IMR-90 (cell line): Measurements from ENCODE around the gene RHO. TPM values are rescaled to one million over a fixed set of nuclear protein-coding genes. Genes with fewer than 3 reads are reported as not detected.

Experiments
- ATAC-seq: fragments of 200-7000 bp; cut with Tn5 transposase; 2 replicates; pipeline ENCODE4 v1.9.1; 2020; ENCODE audit warnings: low read depth, mild to moderate bottlenecking, moderate library complexity
- BruUV-seq: library from RNA; stranded (reverse); fragments of 400-500 nt; replicated peaks from 2 replicates; lab custom pipeline; 2021; lab: Mats Ljungman, UMichigan
- CTCF ChIA-PET: fragments of 300-600 bp; formaldehyde crosslinking; extraction: SDS; loops from one replicate; lab custom pipeline; 2021; ENCODE audit warnings: antibody characterized with exemption; lab: Yijun Ruan, JAX
- POLR2A ChIA-PET: fragments of 300-600 bp; sonication (Branson Sonifier 250); formaldehyde crosslinking; loops from one replicate; lab custom pipeline; 2022; ENCODE audit warnings: antibody characterized with exemption; ENCODE audit not compliant: unreplicated experiment; lab: Charles Lee
- DNase-seq: peaks from one replicate; pipeline ENCODE4 v3.0.0; 2013
- H2AFZ ChIP-seq: replicated peaks from 2 replicates; pipeline ENCODE3; 2013; ENCODE audit warnings: low read length, mild to moderate bottlenecking; ENCODE audit not compliant: poor library complexity
- H2AK5ac ChIP-seq: 2 replicates; pipeline ENCODE4 v1.6.1; 2013; ENCODE audit warnings: low read depth, low read length, inconsistent platforms
- H2AK9ac ChIP-seq: replicated peaks from 2 replicates; pipeline ENCODE3; 2013; ENCODE audit warnings: mild to moderate bottlenecking, low read depth, low read length, moderate library complexity; ENCODE audit not compliant: poor library complexity
- H2BK120ac ChIP-seq: 2 replicates; pipeline ENCODE4 v1.6.1; 2013; ENCODE audit warnings: low read depth, low read length, inconsistent platforms
- H2BK15ac ChIP-seq: 3 replicates; pipeline ENCODE4 v1.6.1; 2013; ENCODE audit warnings: low read depth, low read length, inconsistent platforms
- H2BK20ac ChIP-seq: 2 replicates; pipeline ENCODE4 v1.6.1; 2013; ENCODE audit warnings: low read depth, mild to moderate bottlenecking, inconsistent platforms, low read length, moderate library complexity
- H2BK5ac ChIP-seq: 2 replicates; pipeline ENCODE4 v1.6.1; 2013; ENCODE audit warnings: mild to moderate bottlenecking, low read depth, low read length, inconsistent platforms; ENCODE audit not compliant: poor library complexity, severe bottlenecking
- H3K14ac ChIP-seq: replicated peaks from 2 replicates; pipeline ENCODE4 v1.6.1; 2013; ENCODE audit warnings: low read depth, low read length, inconsistent platforms
- H3K18ac ChIP-seq: 2 replicates; pipeline ENCODE4 v1.6.1; 2013; ENCODE audit warnings: low read depth, low read length, control low read depth
- H3K23ac ChIP-seq: 2 replicates; pipeline ENCODE4 v1.6.1; 2013; ENCODE audit warnings: low read depth, low read length, inconsistent platforms
- H3K27ac ChIP-seq: 2 replicates; pipeline ENCODE4 v1.5.1; 2013; ENCODE audit warnings: mild to moderate bottlenecking, control low read depth, low read length; ENCODE audit not compliant: insufficient read depth
- H3K27me3 ChIP-seq: 2 replicates; pipeline ENCODE4 v1.6.1; 2013; ENCODE audit warnings: low read length; ENCODE audit not compliant: control insufficient read depth, insufficient read depth
- H3K36me3 ChIP-seq: 2 replicates; pipeline ENCODE4 v1.6.1; 2013; ENCODE audit warnings: low read length, mixed read lengths; ENCODE audit not compliant: control insufficient read depth, insufficient read depth
- H3K4ac ChIP-seq: 2 replicates; pipeline ENCODE4 v1.6.1; 2013; ENCODE audit warnings: low read depth, low read length, inconsistent platforms
- H3K4me1 ChIP-seq: 2 replicates; pipeline ENCODE4 v1.6.1; 2013; ENCODE audit warnings: low read length, mixed read lengths; ENCODE audit not compliant: control insufficient read depth, insufficient read depth
- H3K4me2 ChIP-seq: 2 replicates; pipeline ENCODE4 v1.6.1; 2013; ENCODE audit warnings: low read depth, mild to moderate bottlenecking, control low read depth, low read length, moderate library complexity
- H3K4me3 ChIP-seq: 2 replicates; pipeline ENCODE4 v1.5.1; 2013; ENCODE audit warnings: low read depth, mild to moderate bottlenecking, control low read depth, low read length, moderate library complexity; ENCODE audit not compliant: insufficient read depth
- H3K56ac ChIP-seq: 2 replicates; pipeline ENCODE4 v1.6.1; 2013; ENCODE audit warnings: low read length, inconsistent platforms; ENCODE audit not compliant: insufficient read depth; ENCODE audit errors: extremely low read depth
- H3K79me1 ChIP-seq, 2 experiments: 2 replicates each; pipeline ENCODE4 v1.6.1; 2013; ENCODE audit warnings: low read length in 2 of 2, inconsistent platforms in 1 of 2, low read depth in 1 of 2
- H3K9ac ChIP-seq: 2 replicates; pipeline ENCODE4 v1.6.1; 2013; ENCODE audit warnings: low read depth, low read length, control low read depth
- H3K9me1 ChIP-seq: 2 replicates; pipeline ENCODE4 v1.6.1; 2013; ENCODE audit warnings: low read length, inconsistent platforms; ENCODE audit not compliant: insufficient read depth
- H3K9me3 ChIP-seq: 2 replicates; pipeline ENCODE4 v1.6.1; 2013; ENCODE audit warnings: low read length; ENCODE audit not compliant: control insufficient read depth, insufficient read depth
- H4K20me1 ChIP-seq: 2 replicates; pipeline ENCODE4 v1.6.1; 2013; ENCODE audit warnings: low read length, inconsistent platforms; ENCODE audit not compliant: insufficient read depth
- H4K5ac ChIP-seq: 2 replicates; pipeline ENCODE4 v1.6.1; 2013; ENCODE audit warnings: mild to moderate bottlenecking, low read depth, low read length, control low read depth
- H4K8ac ChIP-seq, 2 experiments: 2 replicates each; pipeline ENCODE4 v1.6.1; 2013; ENCODE audit warnings: low read depth in 2 of 2, low read length in 2 of 2, control low read depth in 1 of 2, inconsistent platforms in 1 of 2
- H4K91ac ChIP-seq: 2 replicates; pipeline ENCODE4 v1.6.1; 2013; ENCODE audit warnings: low read depth, low read length, inconsistent platforms; ENCODE audit not compliant: insufficient read depth
- BHLHE40 ChIP-seq: fragments of 150-350 bp; IDR thresholded peaks from 2 replicates; pipeline ENCODE4 v1.6.1; 2016; ENCODE audit warnings: mild to moderate bottlenecking, low read depth, low read length
- CEBPB ChIP-seq: IDR thresholded peaks from 2 replicates; pipeline ENCODE4 v1.6.1; 2012; ENCODE audit warnings: low read depth, low read length, improper control_type of control experiment
- CHD1 ChIP-seq: IDR thresholded peaks from 2 replicates; pipeline ENCODE4 v1.6.1; 2012; ENCODE audit warnings: low read depth, low read length, improper control_type of control experiment
- CTCF ChIP-seq: conservative IDR thresholded peaks from 2 replicates; pipeline ENCODE4 v1.5.1; 2012; ENCODE audit warnings: mild to moderate bottlenecking, low read depth, low read length, improper control_type of control experiment
- ELK1 ChIP-seq: fragments of 150-350 bp; IDR thresholded peaks from 2 replicates; pipeline ENCODE4 v1.6.1; 2016; ENCODE audit warnings: low read depth, mild to moderate bottlenecking, low read length, moderate library complexity, borderline replicate concordance
- FOS ChIP-seq: fragments of 150-350 bp; IDR thresholded peaks from 2 replicates; pipeline ENCODE4 v1.6.1; 2016; ENCODE audit warnings: low read depth, low read length
- MAFK ChIP-seq: IDR thresholded peaks from 2 replicates; pipeline ENCODE4 v1.6.1; 2012; ENCODE audit warnings: low read depth, low read length, improper control_type of control experiment
- MAZ ChIP-seq: IDR thresholded peaks from 2 replicates; pipeline ENCODE4 v1.6.1; 2012; ENCODE audit warnings: low read depth, mild to moderate bottlenecking, low read length, improper control_type of control experiment, moderate library complexity, borderline replicate concordance
- MXI1 ChIP-seq: IDR thresholded peaks from 2 replicates; pipeline ENCODE4 v1.6.1; 2012; ENCODE audit warnings: low read depth, mild to moderate bottlenecking, low read length, moderate library complexity, borderline replicate concordance
- NFE2L2 ChIP-seq: fragments of 150-350 bp; IDR thresholded peaks from 2 replicates; pipeline ENCODE4 v1.6.1; 2016; ENCODE audit warnings: low read depth, mild to moderate bottlenecking, low read length
- POLR2A ChIP-seq: IDR thresholded peaks from 2 replicates; pipeline ENCODE4 v1.6.1; 2012; ENCODE audit warnings: mild to moderate bottlenecking, low read depth, low read length
- RAD21 ChIP-seq: IDR thresholded peaks from 2 replicates; pipeline ENCODE4 v1.6.1; 2012; ENCODE audit warnings: low read length, improper control_type of control experiment
- RCOR1 ChIP-seq: IDR thresholded peaks from 2 replicates; pipeline ENCODE4 v1.6.1; 2012; ENCODE audit warnings: mild to moderate bottlenecking, low read length, improper control_type of control experiment; ENCODE audit not compliant: insufficient replicate concordance
- RFX5 ChIP-seq: IDR thresholded peaks from 2 replicates; pipeline ENCODE4 v1.8.0; 2012; ENCODE audit warnings: low read depth, mild to moderate bottlenecking, low read length, moderate library complexity
- SMC3 ChIP-seq: fragments of 150-350 bp; IDR thresholded peaks from 2 replicates; pipeline ENCODE4 v1.6.1; 2016; ENCODE audit warnings: low read depth, mild to moderate bottlenecking, antibody characterized with exemption, low read length, moderate library complexity
- USF2 ChIP-seq: fragments of 150-350 bp; IDR thresholded peaks from 2 replicates; pipeline ENCODE4 v1.6.1; 2017; ENCODE audit warnings: mild to moderate bottlenecking, antibody characterized with exemption, low read length, low read depth
- WGBS, 2 experiments: methylation state at CpG; one replicate each; pipeline versions ENCODE4 v1.1.5 to v1.1.7; 2013; ENCODE audit warnings: missing lambda C conversion rate in 2 of 2; ENCODE audit not compliant: insufficient read length in 1 of 2; ENCODE audit errors: extremely low coverage in 2 of 2; 5-methylcytosine and 5-hydroxymethylcytosine counted together
- dilution Hi-C: fragments of 300-500 bp; cut with HindIII; formaldehyde crosslinking; loops from one replicate; pipeline ENCODE4 v1.14.3; 2018; ENCODE audit warnings: low sequenced_read_pairs; ENCODE audit not compliant: unreplicated experiment
- in situ Hi-C: fragments of 300-500 bp; cut with MboI; formaldehyde crosslinking; loops from 3 replicates; pipeline ENCODE4 v1.14.3; 2019; ENCODE audit warnings: low sequenced_read_pairs, inconsistent platforms, mixed read lengths
- intact Hi-C: fragments of 100-400 bp; cut with micrococcal nuclease; formaldehyde crosslinking; loops from 2 replicates; pipeline ENCODE4 v1.10.0; 2022
- polyA plus RNA-seq, 3 experiments: library from polyadenylated mRNA; depleted of rRNA; stranded (reverse); fragments of >200 nt; gene quantifications; 2 replicates each; pipeline ENCODE4 v1.2.3, GENCODE V29; 2012; ENCODE audit warnings: low replicate concordance in 1 of 3
- total RNA-seq: library from RNA; depleted of rRNA; stranded (reverse); fragments of >200 nt; gene quantifications from 2 replicates; pipeline ENCODE4 v1.2.3, GENCODE V29; 2012

RHO gene
- total and polyA plus RNA-seq, 2 of the 4 experiments (the other 2 are of a cell fraction) = not detected

GRCh38 chr3:129563850-129564535 is 35.6 kb downstream of the RHO start:
- Histone ChIP-seq H2AK9ac (no peak overlapping the region), H3K4me3 (no peak overlapping the region), H2BK20ac (no peak overlapping the region), H3K23ac (no peak overlapping the region), H3K18ac (no peak overlapping the region), H4K91ac (no peak overlapping the region), H2BK15ac (no peak overlapping the region), H2BK120ac (no peak overlapping the region), H3K56ac (no peak overlapping the region), H3K36me3 (peaks cover 32% of the 10 kb centered on the region), H2AFZ (no peak overlapping the region), H3K27me3 (no peaks in the 10 kb centered on the region), H4K8ac (no peak overlapping the region), H3K27ac (no peak overlapping the region), H4K20me1 (no peaks in the 10 kb centered on the region), H3K14ac (no peak overlapping the region), H3K79me1 (peaks cover 7 to 21% of the 10 kb centered on the region in 2 experiments; a peak in 3 of 4 replicates), H3K9me3 (no peaks in the 10 kb centered on the region), H3K4me2 (no peak overlapping the region), H3K4me1 (peaks cover 27% of the 10 kb centered on the region), H4K5ac (no peak overlapping the region), H2BK5ac (no peak overlapping the region), H2AK5ac (no peak overlapping the region), H3K4ac (no peak overlapping the region), H3K9ac (no peak overlapping the region), H3K9me1 (peaks cover 16% of the 10 kb centered on the region)
- POLR2A ChIA-PET = no interaction called here
- ATAC-seq (no peak), DNase-seq (no peak)
- CTCF ChIA-PET = no interaction called here
- 100% methylated on average over 1 of the region's 8 CpGs; no CpG with 5 or more reads in 1 of the 2 experiments for WGBS, 2 experiments
- BruUV-seq = no TSS peak
- TF ChIP-seq MXI1 = no peak
- TF ChIP-seq RAD21 = no peak
- TF ChIP-seq MAZ = no peak
- no peak for TF ChIP-seq POLR2A
- TF ChIP-seq NFE2L2 = no peak
- TF ChIP-seq FOS = no peak
- no peak for TF ChIP-seq CEBPB
- TF ChIP-seq RFX5 = no peak
- no peak for TF ChIP-seq CTCF
- no peak for TF ChIP-seq USF2
- TF ChIP-seq SMC3 = no peak
- no peak for TF ChIP-seq RCOR1
- no peak for TF ChIP-seq CHD1
- TF ChIP-seq BHLHE40 = no peak
- no peak for TF ChIP-seq MAFK
- no peak for TF ChIP-seq ELK1
- in situ Hi-C loops = no loop called here
- intact Hi-C loops = loop anchor here (5.0 kb wide), 1 partner anchor 122 kb away; the partner anchor contains the start of gene IFT122
- dilution Hi-C loops = no loop called here
